NT2/D1 (cell line): Measurements from ENCODE around the gene SRXN1.

ENCODE experiments used
- DNase-seq: peaks from one replicate; pipeline ENCODE4 v3.0.0-alpha.2; 2011; ENCODE audit warnings: low read depth, low spot score
- H3K27me3 ChIP-seq: 2 replicates; pipeline ENCODE4 v1.6.0; 2011; ENCODE audit warnings: mild to moderate bottlenecking; ENCODE audit not compliant: insufficient read length, insufficient read depth
- H3K36me3 ChIP-seq: 2 replicates; pipeline ENCODE4 v1.6.1; 2011; ENCODE audit warnings: mild to moderate bottlenecking, low read length, mixed read lengths; ENCODE audit not compliant: insufficient read depth, insufficient read length
- H3K4me1 ChIP-seq: 2 replicates; pipeline ENCODE4 v1.5.1; 2011; ENCODE audit not compliant: insufficient read depth, insufficient read length
- H3K4me3 ChIP-seq: 2 replicates; pipeline ENCODE4 v1.5.1; 2011; ENCODE audit warnings: low read depth; ENCODE audit not compliant: insufficient read length
- H3K9ac ChIP-seq: 2 replicates; pipeline ENCODE4 v1.6.0; 2011; ENCODE audit warnings: low read depth; ENCODE audit not compliant: insufficient read length
- H3K9me3 ChIP-seq: 2 replicates; pipeline ENCODE4 v1.5.1; 2011; ENCODE audit warnings: mild to moderate bottlenecking, low read length; ENCODE audit not compliant: insufficient read depth
- SUZ12 ChIP-seq: IDR thresholded peaks from 2 replicates; pipeline ENCODE4 v1.6.1; 2011; ENCODE audit not compliant: insufficient read length, insufficient read depth; ENCODE audit errors: extremely low read depth
- YY1 ChIP-seq: IDR thresholded peaks from 2 replicates; pipeline ENCODE4 v1.6.1; 2011; ENCODE audit not compliant: insufficient read length, insufficient read depth
- ZNF274 ChIP-seq: IDR thresholded peaks from 2 replicates; pipeline ENCODE4 v1.6.1; 2011; ENCODE audit warnings: mild to moderate bottlenecking, low read depth, low read length

SRXN1 gene

GRCh38 chr20:666877-667276 is 13.9 kb upstream of the SRXN1 start:
- no peak for DNase-seq
- TF ChIP-seq ZNF274 (no peak), SUZ12 (no peak), YY1 (no peak)
- H3K9me3 ChIP-seq = peaks cover 17% of the 10 kb centered on the region; the same call in 1 of the 2 replicates
- H3K4me3 ChIP-seq = no peak overlapping the region
- no peaks in the 10 kb centered on the region for H3K27me3 ChIP-seq
- H3K4me1 ChIP-seq = peaks cover under 1% of the 10 kb centered on the region
- H3K9ac ChIP-seq = no peak overlapping the region
- H3K36me3 ChIP-seq = no peaks in the 10 kb centered on the region

- H3K4me1 ChIP-seq = peaks cover 8% of the 10 kb centered on the region
- no peak overlapping the region for H3K4me3 ChIP-seq
- no peaks in the 10 kb centered on the region for H3K36me3 ChIP-seq
- DNase-seq = no peak
- TF ChIP-seq YY1 (no peak), SUZ12 (no peak), ZNF274 (no peak)
- no peaks in the 10 kb centered on the region for H3K27me3 ChIP-seq
- peaks cover 11% of the 10 kb centered on the region; the same call in 1 of the 2 replicates for H3K9me3 ChIP-seq
- H3K9ac ChIP-seq = no peak overlapping the region
Observed at GRCh38 chr20:665276-665675, 12.3 kb upstream of the SRXN1 start.

GRCh38 chr20:664576-664975 is 11.6 kb upstream of the SRXN1 start:
- TF ChIP-seq YY1 (no peak), SUZ12 (no peak), ZNF274 (no peak)
- Histone ChIP-seq H3K27me3 (no peaks in the 10 kb centered on the region), H3K9me3 (peaks cover 4% of the 10 kb centered on the region; the same call in 1 of the 2 replicates), H3K4me1 (peaks cover 10% of the 10 kb centered on the region), H3K9ac (no peak overlapping the region), H3K4me3 (no peak overlapping the region), H3K36me3 (no peaks in the 10 kb centered on the region)
- no peak for DNase-seq

- H3K36me3 ChIP-seq = no peaks in the 10 kb centered on the region
- DNase-seq = no peak
- H3K4me3 ChIP-seq = no peak overlapping the region
- peaks cover 12% of the 10 kb centered on the region for H3K4me1 ChIP-seq
- no peaks in the 10 kb centered on the region for H3K27me3 ChIP-seq
- H3K9ac ChIP-seq = no peak overlapping the region
- TF ChIP-seq SUZ12 = no peak
- no peak for TF ChIP-seq YY1
- no peak for TF ChIP-seq ZNF274
- no peaks in the 10 kb centered on the region; the same call in 1 of the 2 replicates for H3K9me3 ChIP-seq
Observed at GRCh38 chr20:664151-664550, 11.2 kb upstream of the SRXN1 start.

GRCh38 chr20:663315-664090 is 10.5 kb upstream of the SRXN1 start:
- H3K4me3 ChIP-seq = no peak overlapping the region
- no peaks in the 10 kb centered on the region for H3K36me3 ChIP-seq
- no peak for TF ChIP-seq SUZ12
- no peak for TF ChIP-seq ZNF274
- no peak for TF ChIP-seq YY1
- DNase-seq = no peak
- peaks cover 12% of the 10 kb centered on the region for H3K4me1 ChIP-seq
- H3K9ac ChIP-seq = no peak overlapping the region
- no peaks in the 10 kb centered on the region for H3K27me3 ChIP-seq
- no peaks in the 10 kb centered on the region for H3K9me3 ChIP-seq

GRCh38 chr20:662277-663192 is 9.5 kb upstream of the SRXN1 start:
- Histone ChIP-seq H3K36me3 (no peaks in the 10 kb centered on the region), H3K27me3 (no peaks in the 10 kb centered on the region), H3K4me3 (no peak overlapping the region), H3K4me1 (peaks cover 12% of the 10 kb centered on the region), H3K9ac (no peak overlapping the region), H3K9me3 (no peaks in the 10 kb centered on the region)
- no peak for DNase-seq
- no peak for TF ChIP-seq SUZ12
- TF ChIP-seq ZNF274 = no peak
- TF ChIP-seq YY1 = no peak
